HG02840 (cell line): Measurements from ENCODE around the gene OR10D3.
"Not testable (repeated sequence)": the region's sequence is repeated elsewhere in the genome, so short reads cannot be mapped to it uniquely, and the experiment has no call there.

Source experiments
- ATAC-seq: cut with Tn5 transposase; IDR thresholded peaks from one replicate; pipeline ENCODE4 v1.9.1; 2021; ENCODE audit warnings: mild to moderate bottlenecking, moderate library complexity, moderate number of reproducible peaks; ENCODE audit not compliant: unreplicated experiment, low FRiP score

OR10D3 gene, protein sequence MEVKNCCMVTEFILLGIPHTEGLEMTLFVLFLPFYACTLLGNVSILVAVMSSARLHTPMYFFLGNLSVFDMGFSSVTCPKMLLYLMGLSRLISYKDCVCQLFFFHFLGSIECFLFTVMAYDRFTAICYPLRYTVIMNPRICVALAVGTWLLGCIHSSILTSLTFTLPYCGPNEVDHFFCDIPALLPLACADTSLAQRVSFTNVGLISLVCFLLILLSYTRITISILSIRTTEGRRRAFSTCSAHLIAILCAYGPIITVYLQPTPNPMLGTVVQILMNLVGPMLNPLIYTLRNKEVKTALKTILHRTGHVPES

DNA sequence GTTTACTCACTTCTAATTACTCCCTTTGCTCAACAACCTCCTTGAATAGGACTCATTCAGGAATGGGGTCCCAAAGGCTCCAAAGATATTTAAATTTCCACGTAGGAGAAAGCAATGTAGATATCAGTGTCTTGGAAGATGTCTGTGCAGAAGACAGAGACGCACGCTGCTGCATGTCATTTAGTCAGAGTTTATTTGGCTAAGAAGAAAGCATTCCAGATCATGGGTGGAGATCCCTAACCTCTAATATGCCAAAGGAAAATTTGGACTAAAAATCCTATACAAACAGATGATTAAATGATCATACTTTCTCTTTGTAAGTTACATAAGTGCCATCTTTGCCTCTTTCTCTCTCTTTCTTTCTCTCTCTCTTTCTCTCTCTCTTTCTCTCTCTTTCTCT lies at the start of gene OR10D3:
TSS of gene OR10D3 (plus strand) at position 278 of the 400 bp plus-strand sequence. CDS start 1,925 bp downstream, outside the sequence.
- ATAC-seq: no peak

GRCh38 chr11:124143034-124143433 lies 40.1 kb upstream of the OR10D3 start:
- ATAC-seq: no peak

DNA sequence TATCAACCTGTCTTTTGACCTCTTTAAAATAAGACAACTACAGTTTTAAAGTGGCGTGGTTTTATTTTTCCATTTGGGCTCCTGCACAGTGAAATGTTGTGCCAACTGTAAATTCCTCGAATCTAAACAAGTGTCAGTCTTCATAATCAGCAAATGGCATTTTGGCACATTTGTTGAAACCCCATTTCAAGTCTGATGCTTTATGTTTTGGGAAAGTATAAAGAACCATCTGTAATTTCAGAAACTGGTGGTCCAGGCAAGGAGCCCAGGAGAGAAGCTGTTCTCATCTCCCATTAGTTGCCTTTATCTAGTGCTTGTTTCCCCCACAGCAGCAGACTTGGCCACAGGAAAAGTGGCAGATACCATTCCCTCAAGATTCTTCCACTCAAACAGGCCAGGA lies 35.2 kb upstream of the OR10D3 start:
- ATAC-seq: no peak

DNA sequence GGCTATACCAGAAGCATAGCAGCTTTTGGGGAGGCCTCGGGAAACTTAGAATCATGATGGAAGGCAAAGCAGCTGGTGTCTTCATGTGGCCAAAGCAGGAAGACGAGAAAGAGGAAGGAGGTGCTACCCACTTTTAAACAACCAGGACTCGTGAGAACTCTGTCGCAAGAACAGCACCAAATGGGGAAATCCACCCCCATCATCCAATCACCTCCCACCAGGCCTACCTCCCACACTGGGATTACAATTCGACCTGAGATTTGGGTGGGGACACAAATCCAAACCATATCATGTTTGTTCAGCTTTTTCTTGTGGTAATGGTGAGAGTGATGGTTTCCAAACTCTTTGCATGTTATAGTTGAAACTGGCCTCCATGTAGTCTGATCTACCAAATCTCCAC lies 32.5 kb upstream of the OR10D3 start:
- no peak for ATAC-seq

DNA sequence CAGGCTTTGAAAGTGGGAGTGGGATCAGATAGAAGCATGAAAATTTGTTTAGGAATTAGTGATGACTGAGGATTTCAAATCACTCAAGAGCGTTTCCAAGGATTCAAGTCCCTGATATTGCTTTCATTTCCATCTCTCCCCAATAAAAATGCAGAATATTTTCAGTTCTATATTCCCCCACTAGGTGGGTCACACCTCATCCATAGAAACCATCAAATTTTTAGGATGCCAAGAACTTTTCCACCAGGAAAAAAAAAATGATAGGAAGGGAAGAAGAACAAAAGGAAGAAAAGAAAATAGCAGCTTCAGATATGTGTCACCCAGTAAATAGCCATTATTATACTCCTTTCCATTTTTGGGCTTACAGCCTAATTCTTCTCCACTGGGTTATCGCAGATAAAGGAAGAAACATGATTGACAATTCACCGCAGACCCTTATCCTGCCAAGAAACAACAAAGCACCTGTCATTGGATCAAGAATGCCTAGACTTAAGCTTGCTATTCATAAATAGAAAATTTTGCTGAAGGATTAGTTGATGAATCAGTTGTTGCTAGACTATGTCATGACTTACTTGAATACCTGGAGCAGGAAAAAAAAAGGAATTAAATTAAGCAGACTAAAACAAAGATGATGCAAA lies 30.3 kb upstream of the OR10D3 start:
- ATAC-seq: no peak

- no peak for ATAC-seq
These were observed 29.3 kb upstream of the OR10D3 start for GRCh38 chr11:124153821-124154220.

DNA sequence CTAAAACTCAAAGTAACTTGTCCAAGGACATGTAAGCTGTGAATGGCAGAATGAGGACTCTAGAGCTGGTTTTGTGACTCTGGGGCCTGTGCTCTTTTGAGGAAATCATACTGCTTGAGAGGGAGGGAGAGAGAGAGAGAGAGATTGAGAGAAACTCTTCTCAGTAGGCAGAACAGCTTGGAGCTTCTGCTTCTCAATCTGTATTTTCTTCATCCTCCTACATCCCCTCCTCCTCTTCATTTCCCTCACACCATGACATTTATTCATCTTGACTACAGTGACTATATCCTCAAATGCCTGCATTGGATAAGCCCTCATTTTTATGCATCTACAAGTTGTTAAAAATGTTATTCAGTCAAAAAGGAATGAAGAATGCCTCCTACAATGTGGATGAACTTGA lies 23.7 kb upstream of the OR10D3 start:
- no peak for ATAC-seq

DNA sequence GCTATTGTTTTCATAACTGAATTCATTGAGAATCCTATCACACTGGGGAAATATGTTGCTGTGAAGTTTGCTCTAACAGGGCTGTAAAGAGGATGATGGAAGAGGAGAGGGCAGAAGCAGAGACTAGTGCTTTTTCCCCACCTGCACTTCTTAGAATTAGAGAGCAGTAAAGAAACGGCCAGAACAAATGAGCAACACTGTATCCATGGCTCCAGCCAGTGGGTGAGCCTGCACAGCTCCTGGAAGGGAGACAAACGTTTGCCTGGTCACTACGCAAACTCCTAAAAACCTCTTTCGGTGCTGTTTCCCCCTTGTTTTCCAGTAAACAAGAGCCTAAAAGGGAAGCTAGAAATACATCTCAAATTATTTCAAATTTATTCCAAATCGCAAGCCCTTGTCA lies 22.2 kb upstream of the OR10D3 start:
- ATAC-seq: no peak

DNA sequence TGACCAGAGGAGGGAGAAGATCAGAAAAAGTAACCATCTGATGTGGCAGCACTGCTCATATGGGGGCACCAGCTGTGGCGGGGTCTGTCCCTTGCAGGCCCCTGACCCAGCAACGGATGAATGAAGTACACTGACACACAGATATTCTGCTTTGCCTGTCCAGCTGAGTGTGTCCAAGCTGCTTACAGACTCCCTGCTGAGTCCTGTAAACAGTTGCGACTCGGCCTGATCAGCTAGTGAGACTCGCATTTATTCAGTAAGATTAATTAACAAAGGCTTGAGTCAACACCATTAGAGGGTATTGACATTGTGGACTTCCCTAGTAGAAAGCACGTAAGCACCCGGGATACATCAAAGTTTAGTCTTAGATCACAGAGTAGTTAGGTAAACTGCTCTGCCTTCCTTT lies 15.3 kb upstream of the OR10D3 start:
- ATAC-seq: no peak

DNA sequence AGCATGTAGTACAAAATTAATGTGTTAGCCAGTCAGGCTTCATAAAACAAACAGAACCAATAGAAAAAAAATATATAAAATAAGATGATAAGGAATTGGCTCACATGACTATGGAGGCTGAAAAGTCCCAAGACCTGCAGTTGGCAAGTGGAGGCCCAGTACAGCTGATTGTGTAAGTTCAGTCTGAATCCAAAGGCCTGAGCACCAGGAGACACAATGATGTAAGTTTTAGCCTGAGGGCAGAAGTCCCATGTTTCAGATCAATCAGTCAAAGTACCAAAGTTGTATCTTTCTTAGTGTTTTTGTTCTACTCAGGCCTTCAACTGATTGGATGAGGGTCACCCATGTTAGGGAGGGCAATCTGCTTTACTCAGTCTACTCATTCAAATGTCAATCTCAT lies 14.3 kb upstream of the OR10D3 start:
- no peak for ATAC-seq

GRCh38 chr11:124170315-124170714 lies 12.8 kb upstream of the OR10D3 start:
- not testable (repeated sequence) for ATAC-seq

DNA sequence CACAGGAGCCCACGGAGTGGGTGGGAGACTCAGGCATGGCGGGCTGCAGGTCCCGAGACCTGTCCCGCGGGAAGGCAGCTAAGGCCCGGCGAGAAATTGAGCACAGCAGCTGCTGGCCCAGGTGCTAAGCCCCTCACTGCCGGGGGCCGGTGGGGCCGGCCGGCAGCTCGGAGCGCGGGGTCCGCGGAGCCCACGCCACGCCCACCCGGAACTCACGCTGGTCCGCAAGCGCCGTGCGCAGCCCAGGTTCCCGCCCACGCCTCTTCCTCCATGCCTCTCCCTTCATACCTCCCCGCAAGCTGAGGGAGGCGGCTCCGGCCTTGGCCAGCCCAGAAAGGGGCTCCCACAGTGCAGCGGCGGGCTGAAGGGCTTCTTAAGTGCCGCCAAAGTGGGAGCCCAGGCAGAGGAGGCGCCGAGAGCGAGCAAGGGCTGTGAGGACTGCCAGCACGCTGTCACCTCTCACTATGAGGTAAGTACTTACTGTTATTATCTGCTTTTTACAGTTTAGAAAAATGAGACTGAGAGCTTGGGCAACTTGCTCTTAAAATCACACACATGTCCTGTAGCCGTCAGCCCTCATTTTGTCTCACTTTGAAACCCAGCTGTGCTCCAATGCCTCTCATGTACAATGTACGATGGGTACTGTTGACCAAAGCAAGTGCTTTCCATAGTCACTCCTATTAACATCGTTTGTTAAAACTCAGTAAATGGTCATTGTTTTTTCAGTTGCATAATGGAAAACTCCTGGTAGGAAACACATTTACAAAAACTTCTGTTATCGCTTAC lies 12.2 kb upstream of the OR10D3 start:
- ATAC-seq: no peak

GRCh38 chr11:124172101-124172500 lies 11.0 kb upstream of the OR10D3 start:
- ATAC-seq: no peak

- no peak for ATAC-seq
These were observed 10.5 kb upstream of the OR10D3 start for GRCh38 chr11:124172599-124172998.

DNA sequence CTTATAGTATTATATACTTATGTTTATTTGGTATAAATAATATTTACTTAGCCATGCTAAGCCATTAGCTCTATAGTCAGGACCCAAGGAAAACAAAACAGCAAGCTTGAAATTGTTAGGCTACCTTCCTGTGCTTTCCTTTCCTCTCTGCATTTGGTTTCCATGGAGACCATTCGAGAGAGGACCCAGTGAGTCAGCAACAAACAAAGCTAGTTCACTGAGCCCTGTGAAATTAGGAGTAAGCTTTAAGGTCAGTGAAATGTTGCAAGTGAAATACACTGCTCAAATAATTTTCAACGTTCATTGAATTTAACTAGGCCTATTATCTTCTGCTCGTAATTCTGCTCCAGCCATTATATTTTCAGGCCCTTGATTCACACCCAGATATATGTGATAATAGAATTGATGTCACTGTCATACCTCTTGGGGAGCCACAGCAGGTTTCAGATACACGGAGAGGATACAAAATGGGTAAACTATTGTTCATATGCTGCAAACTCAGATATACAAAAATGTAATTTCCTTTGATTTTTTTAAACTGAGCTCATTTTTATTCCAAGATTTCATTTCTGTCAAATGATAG lies 9.1 kb upstream of the OR10D3 start:
- no peak for ATAC-seq

DNA sequence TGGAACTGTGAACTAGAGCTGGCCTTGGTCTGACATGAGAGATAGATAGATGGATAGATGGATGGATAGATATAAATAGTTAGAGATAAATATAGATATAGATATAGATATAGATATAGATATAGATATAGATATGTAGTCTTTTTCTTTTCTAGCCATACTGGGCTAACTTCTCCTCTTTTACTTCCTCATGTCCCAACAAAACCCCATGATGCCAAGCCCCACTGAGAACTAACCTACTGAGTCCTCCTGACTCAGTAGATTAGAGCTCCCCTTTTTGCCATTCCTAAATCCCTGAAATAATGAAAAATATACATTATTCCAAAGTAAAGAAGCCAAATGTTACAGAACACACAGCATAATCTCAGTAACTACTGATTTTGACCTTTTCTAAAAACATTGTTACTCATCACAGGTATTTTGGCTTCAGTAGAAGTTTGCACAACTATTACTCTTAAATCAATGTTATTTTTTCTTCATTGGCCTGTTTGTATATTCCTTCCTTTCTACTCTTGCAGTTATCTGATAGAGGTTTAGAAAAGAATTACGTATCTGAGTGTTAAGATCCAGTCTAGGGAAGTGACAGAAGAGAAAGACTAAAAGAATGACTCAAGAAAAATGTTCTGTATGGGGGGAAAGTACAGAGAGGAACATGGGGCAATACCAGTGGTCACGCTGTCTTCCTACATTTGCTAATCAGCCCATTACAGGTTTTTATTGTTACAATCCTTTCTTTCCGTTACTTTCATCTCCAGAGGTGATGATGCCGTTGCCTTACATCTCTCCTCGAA lies 6.0 kb upstream of the OR10D3 start:
- no peak for ATAC-seq

DNA sequence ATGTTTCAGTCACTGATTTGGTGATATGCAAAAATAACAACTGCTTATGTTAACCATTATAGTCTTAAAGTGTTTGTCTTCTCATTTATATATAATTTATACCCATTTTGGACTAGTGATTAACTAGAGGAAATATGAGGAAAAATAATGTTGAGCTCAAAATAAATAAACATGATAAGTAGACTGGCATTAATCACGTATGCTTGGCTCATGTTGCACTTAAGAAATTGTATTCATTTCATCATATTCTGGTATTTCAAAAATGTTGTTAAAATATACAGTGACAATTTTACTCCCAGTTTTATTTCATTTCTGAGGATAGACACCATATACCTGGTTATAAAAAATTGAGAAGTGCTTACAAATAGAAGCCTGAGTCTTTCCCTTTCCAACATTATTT lies 3.8 kb upstream of the OR10D3 start:
- no peak for ATAC-seq

GRCh38 chr11:124190298-124191139 lies 7.4 kb downstream of the OR10D3 start:
- ATAC-seq: no peak

- ATAC-seq: peak; percentile 62
These were observed 10.3 kb downstream of the OR10D3 start for GRCh38 chr11:124193221-124194010.
